H1 (cell line): ENCODE data around the gene CNIH3. TPM values are rescaled to one million over a fixed set of nuclear protein-coding genes. Genes with fewer than 3 reads are reported as not detected.

Experiments
- CTCF ChIA-PET: fragments of 300-600 bp; sonication (Branson Sonifier 250); formaldehyde crosslinking; loops from one replicate; lab custom pipeline; 2021; ENCODE audit not compliant: partially characterized antibody; lab: Charles Lee
- POLR2A ChIA-PET: fragments of 300-600 bp; sonication (Branson Sonifier 250); formaldehyde crosslinking; loops from one replicate; lab custom pipeline; 2021; ENCODE audit warnings: inconsistent platforms; ENCODE audit not compliant: partially characterized antibody; lab: Charles Lee
- DNase-seq, 2 experiments: peaks; one replicate each; pipeline versions ENCODE4 v3.0.0 to v3.0.0-alpha.2; 2010 to 2022; ENCODE audit warnings: low spot score in 2 of 2, low read depth in 1 of 2, mixed read lengths in 1 of 2
- FAIRE-seq: peaks from 2 replicates; lab custom pipeline; 2011; peaks lifted over from hg19 to GRCh38; lab: Jason Lieb, UNC
- H2AFZ ChIP-seq: 2 replicates; pipeline ENCODE4 v1.8.1; 2012; ENCODE audit warnings: low read length, inconsistent platforms
- H2AK5ac ChIP-seq: 2 replicates; pipeline ENCODE4 v1.6.1; 2013; ENCODE audit warnings: low read depth, low read length
- H2BK120ac ChIP-seq: replicated peaks from 2 replicates; pipeline ENCODE3; 2013; ENCODE audit warnings: low read depth, low read length, inconsistent platforms
- H2BK12ac ChIP-seq: 2 replicates; pipeline ENCODE4 v1.6.1; 2013; ENCODE audit warnings: low read depth, low read length
- H2BK15ac ChIP-seq: 2 replicates; pipeline ENCODE4 v1.6.1; 2013; ENCODE audit warnings: low read length
- H2BK20ac ChIP-seq: 2 replicates; pipeline ENCODE4 v1.6.1; 2013; ENCODE audit warnings: low read length
- H2BK5ac ChIP-seq: 2 replicates; pipeline ENCODE4 v1.6.1; 2013; ENCODE audit warnings: low read depth, low read length
- H3K14ac ChIP-seq: 2 replicates; pipeline ENCODE4 v1.6.1; 2013; ENCODE audit warnings: inconsistent platforms; ENCODE audit not compliant: insufficient read length
- H3K18ac ChIP-seq: 2 replicates; pipeline ENCODE4 v1.6.1; 2013; ENCODE audit warnings: low read length; ENCODE audit errors: extremely low read depth
- H3K23ac ChIP-seq: 2 replicates; pipeline ENCODE4 v1.6.1; 2013; ENCODE audit warnings: inconsistent platforms; ENCODE audit not compliant: insufficient read length
- H3K23me2 ChIP-seq: 2 replicates; pipeline ENCODE4 v1.6.1; 2013; ENCODE audit warnings: low read depth, low read length
- H3K27ac ChIP-seq: 2 replicates; pipeline ENCODE4 v1.6.1; 2011; ENCODE audit warnings: low read depth, low read length, inconsistent platforms
- H3K27me3 ChIP-seq, 4 experiments: replicated peaks in 1 of 4; 1 replicate in 1 of 4; 2 replicates in 3 of 4; pipeline versions ENCODE4 v1.6.1 to v1.8.1; 2011 to 2013; ENCODE audit warnings: low read length in 3 of 4, mild to moderate bottlenecking in 3 of 4, inconsistent platforms in 2 of 4, mixed read lengths in 2 of 4, moderate library complexity in 1 of 4; ENCODE audit not compliant: control insufficient read depth in 3 of 4, insufficient read depth in 3 of 4; ENCODE audit errors: extremely low read depth in 1 of 4
- H3K36me3 ChIP-seq, 4 experiments: 2 replicates each; pipeline versions ENCODE4 v1.6.1 to v1.8.1; 2011 to 2013; ENCODE audit warnings: mild to moderate bottlenecking in 4 of 4, low read length in 3 of 4, moderate library complexity in 2 of 4, control low read depth in 1 of 4, inconsistent platforms in 1 of 4; ENCODE audit not compliant: insufficient read depth in 4 of 4, control insufficient read depth in 2 of 4
- H3K4ac ChIP-seq: replicated peaks from 2 replicates; pipeline ENCODE3; 2013; ENCODE audit warnings: low read length, low read depth, mixed read lengths, inconsistent platforms; ENCODE audit not compliant: insufficient read length
- H3K4me1 ChIP-seq, 4 experiments: replicated peaks in 1 of 4; 1 replicate in 1 of 4; 2 replicates in 3 of 4; pipeline versions ENCODE4 v1.6.1 to v1.8.1; 2011 to 2013; ENCODE audit warnings: low read length in 3 of 4, inconsistent platforms in 2 of 4, mixed read lengths in 1 of 4; ENCODE audit not compliant: insufficient read depth in 4 of 4, control insufficient read depth in 3 of 4
- H3K4me2 ChIP-seq, 2 experiments: 2 replicates each; pipeline versions ENCODE4 v1.6.1 to v1.8.1; 2011 to 2013; ENCODE audit warnings: low read depth in 2 of 2, low read length in 2 of 2, control low read depth in 1 of 2, inconsistent platforms in 1 of 2, mild to moderate bottlenecking in 1 of 2; ENCODE audit not compliant: insufficient read depth in 1 of 2
- H3K4me3 ChIP-seq, 4 experiments: fragments of 200-600, 300-600 bp in 1 of 4; sonication (generic), shearing (Covaris generic), sonication (Bioruptor Twin) in 1 of 4; 2 replicates each; pipeline versions ENCODE4 v1.5.1 to v1.8.1; 2011 to 2016; ENCODE audit warnings: low read length in 4 of 4, low read depth in 3 of 4, control low read depth in 2 of 4, inconsistent platforms in 2 of 4, mild to moderate bottlenecking in 2 of 4, mixed read lengths in 1 of 4, moderate library complexity in 1 of 4; ENCODE audit not compliant: insufficient read depth in 2 of 4; ENCODE audit errors: extremely low read depth in 1 of 4
- H3K56ac ChIP-seq: replicated peaks from 2 replicates; pipeline ENCODE3; 2013; ENCODE audit warnings: low read depth, mild to moderate bottlenecking, mixed read lengths, low read length, inconsistent platforms; ENCODE audit not compliant: insufficient read length
- H3K79me1 ChIP-seq: 2 replicates; pipeline ENCODE4 v1.6.1; 2013; ENCODE audit warnings: low read depth, low read length, control low read depth
- H3K79me2 ChIP-seq, 2 experiments: 2 replicates each; pipeline versions ENCODE4 v1.6.1 to v1.8.1; 2012 to 2013; ENCODE audit warnings: low read length in 2 of 2, mild to moderate bottlenecking in 2 of 2, inconsistent platforms in 1 of 2; ENCODE audit not compliant: insufficient read depth in 2 of 2, control insufficient read depth in 1 of 2
- H3K9ac ChIP-seq, 4 experiments: replicated peaks in 1 of 4; 1 replicate in 1 of 4; 2 replicates in 3 of 4; pipeline versions ENCODE4 v1.6.1 to v1.8.1; 2011 to 2013; ENCODE audit warnings: low read depth in 3 of 4, low read length in 3 of 4, control low read depth in 2 of 4, mild to moderate bottlenecking in 2 of 4, moderate library complexity in 2 of 4, inconsistent platforms in 1 of 4; ENCODE audit errors: extremely low read depth in 1 of 4
- H3K9me3 ChIP-seq, 2 experiments: 2 replicates each; pipeline versions ENCODE4 v1.6.1 to v1.8.1; 2012 to 2013; ENCODE audit warnings: mild to moderate bottlenecking in 2 of 2, moderate library complexity in 2 of 2, control low read depth in 1 of 2, inconsistent platforms in 1 of 2, low read depth in 1 of 2, low read length in 1 of 2, mixed read lengths in 1 of 2; ENCODE audit not compliant: insufficient read depth in 2 of 2
- H4K20me1 ChIP-seq, 2 experiments: replicated peaks in 1 of 2; 2 replicates each; pipeline versions ENCODE3 to v1.8.1; 2011 to 2013; ENCODE audit warnings: inconsistent platforms in 2 of 2, low read length in 2 of 2, mild to moderate bottlenecking in 1 of 2; ENCODE audit not compliant: insufficient read depth in 2 of 2, control insufficient read depth in 1 of 2
- H4K5ac ChIP-seq: 2 replicates; pipeline ENCODE4 v1.6.1; 2013; ENCODE audit warnings: low read length, low read depth, mixed read lengths, inconsistent platforms; ENCODE audit not compliant: insufficient read length
- H4K8ac ChIP-seq: 2 replicates; pipeline ENCODE4 v1.8.0; 2013; ENCODE audit warnings: mild to moderate bottlenecking, moderate library complexity, low read length, inconsistent platforms; ENCODE audit not compliant: insufficient read depth; ENCODE audit errors: extremely low read depth
- H4K91ac ChIP-seq: replicated peaks from 2 replicates; pipeline ENCODE3; 2013; ENCODE audit warnings: low read length, mixed read lengths, inconsistent platforms; ENCODE audit not compliant: insufficient read length
- BCL11A ChIP-seq, 2 experiments: IDR thresholded peaks; one replicate each; pipeline ENCODE4 v1.6.1; 2011; ENCODE audit warnings: low read depth in 2 of 2, low read length in 2 of 2, mild to moderate bottlenecking in 2 of 2
- EGR1 ChIP-seq: IDR thresholded peaks from 2 replicates; pipeline ENCODE4 v1.6.1; 2011; ENCODE audit warnings: low read depth, low read length, borderline replicate concordance
- EZH2 ChIP-seq: fragments of 200-600 bp; sonication (generic); IDR thresholded peaks from 2 replicates; pipeline ENCODE4 v1.7.1; 2012; ENCODE audit warnings: low read depth, mild to moderate bottlenecking, moderate library complexity, low read length, inconsistent platforms; ENCODE audit not compliant: severe bottlenecking
- FOSL1 ChIP-seq: IDR thresholded peaks from 2 replicates; pipeline ENCODE4 v1.6.1; 2011; ENCODE audit warnings: mild to moderate bottlenecking, low read depth, low read length, moderate library complexity; ENCODE audit not compliant: insufficient read depth
- GABPA ChIP-seq: IDR thresholded peaks from 2 replicates; pipeline ENCODE4 v1.6.1; 2011; ENCODE audit warnings: mild to moderate bottlenecking, low read length, moderate library complexity, borderline replicate concordance; ENCODE audit not compliant: insufficient read depth
- GTF2F1 ChIP-seq: IDR thresholded peaks from 2 replicates; pipeline ENCODE4 v1.6.1; 2012; ENCODE audit warnings: low read depth, low read length, improper control_type of control experiment, borderline replicate concordance
- KDM4A ChIP-seq: IDR thresholded peaks from one replicate; pipeline ENCODE4 v1.7.1; 2012; ENCODE audit warnings: low read depth, mild to moderate bottlenecking, moderate library complexity, low read length, inconsistent platforms; ENCODE audit not compliant: severe bottlenecking
- MAFK ChIP-seq: IDR thresholded peaks from 2 replicates; pipeline ENCODE4 v1.6.1; 2012; ENCODE audit warnings: low read depth, mild to moderate bottlenecking, improper control_type of control experiment, low read length
- PHF8 ChIP-seq: fragments of 200-600 bp; sonication (generic); conservative IDR thresholded peaks from 2 replicates; pipeline ENCODE4 v1.7.1; 2012; ENCODE audit warnings: low read depth, mild to moderate bottlenecking, inconsistent platforms, low read length, moderate library complexity
- POU5F1 ChIP-seq: IDR thresholded peaks from 2 replicates; pipeline ENCODE4 v1.6.1; 2011; ENCODE audit warnings: low read depth, mild to moderate bottlenecking, low read length, moderate library complexity
- SIRT6 ChIP-seq: IDR thresholded peaks from one replicate; pipeline ENCODE4 v1.7.1; 2012; ENCODE audit warnings: low read length, inconsistent platforms
- TBP ChIP-seq: IDR thresholded peaks from 2 replicates; pipeline ENCODE4 v1.6.1; 2011; ENCODE audit warnings: low read depth, low read length, improper control_type of control experiment
- WGBS, 2 experiments: shearing (Covaris generic) in 1 of 2; methylation state at CpG; one replicate each; pipeline versions ENCODE4 v1.1.6 to v1.1.7; 2013 to 2015; ENCODE audit warnings: low lambda C conversion rate in 2 of 2, mixed read lengths in 2 of 2, inconsistent platforms in 1 of 2, low coverage in 1 of 2, missing lambda C conversion rate in 1 of 2; ENCODE audit not compliant: insufficient replicate concordance in 2 of 2, insufficient coverage in 1 of 2, insufficient read length in 1 of 2; ENCODE audit errors: extremely low coverage in 1 of 2, missing lambda C conversion rate in 1 of 2; 5-methylcytosine and 5-hydroxymethylcytosine counted together
- polyA plus RNA-seq, 7 experiments: library from polyadenylated mRNA; depleted of rRNA in 3 of 7; stranded (reverse) in 5 of 7; unstranded in 2 of 7; fragments of >200 nt in 5 of 7; fragments of 200-250 nt in 2 of 7; gene quantifications; 1 replicate in 5 of 7; 2 replicates in 1 of 7; 4 replicates in 1 of 7; pipeline versions ENCODE4 v1.2.1 to v1.2.3, GENCODE V29; 2011 to 2013; ENCODE audit warnings: missing spikeins in 2 of 7, mixed read lengths in 2 of 7
- total RNA-seq: library from RNA; stranded (reverse); fragmentation: NEBNext Ultra II Directional; extraction: Animal tissue kit (Norgen Biotek cat#: 25700); gene quantifications from 2 replicates; pipeline ENCODE4 v1.2.1, GENCODE V29; 2021

The CNIH3 gene
- total and polyA plus RNA-seq, 2 of the 8 experiments (the other 6 are each of a cell fraction or from before 2014, with no cell fraction given): 3.7 to 5.6 TPM

- ChIA-PET POLR2A (no interaction called here), CTCF (interaction anchor here (1.3 to 2.8 kb wide), 2 partner anchors 17 to 171 kb away, joined by 3 to 11 read pairs; no protein-coding TSS in a partner anchor)
- Histone ChIP-seq H3K9me3 (no peaks in the 10 kb centered on the region), H2AK5ac (no peak overlapping the region), H3K23ac (no peak overlapping the region), H2BK5ac (no peak overlapping the region), H3K4me2 (no peak overlapping the region), H3K14ac (no peak overlapping the region)
- TF ChIP-seq TBP: no peak
- no peak for TF ChIP-seq MAFK
- no peak for TF ChIP-seq FOSL1
- no peak for TF ChIP-seq GTF2F1
- TF ChIP-seq POU5F1: no peak
- TF ChIP-seq KDM4A: no peak
- TF ChIP-seq EZH2: no peak
- no peak for TF ChIP-seq EGR1
- no peak for TF ChIP-seq BCL11A (IDR thresholded peaks at IDR 0.05; ENCODE audit: low read depth in 2 of 2, low read length in 2 of 2)
- no peak for TF ChIP-seq GABPA
- no peak for TF ChIP-seq PHF8
- TF ChIP-seq SIRT6: no peak
- TF ChIP-seq, all 59 proteins: peak for 0
- Histone ChIP-seq H2BK15ac (no peak overlapping the region), H4K20me1 (no peaks in the 10 kb centered on the region), H2BK120ac (no peak overlapping the region), H3K4me1 (peaks cover 0 to 5% (median 2%) of the 10 kb centered on the region in 4 experiments; a peak in 4 of 7 replicates), H4K5ac (no peak overlapping the region), H3K79me1 (no peaks in the 10 kb centered on the region), H3K27ac (no peak overlapping the region), H3K4ac (no peak overlapping the region), H3K56ac (no peak overlapping the region), H3K9ac (no peak overlapping the region), H3K36me3 (no peaks in the 10 kb centered on the region), H4K8ac (no peak overlapping the region), H3K27me3 (no peaks in the 10 kb centered on the region), H2AFZ (no peak overlapping the region), H2BK20ac (no peak overlapping the region), H3K23me2 (no peaks in the 10 kb centered on the region; the same call in 1 of the 2 replicates), H3K79me2 (no peaks in the 10 kb centered on the region), H2BK12ac (no peak overlapping the region), H3K4me3 (no peak overlapping the region), H4K91ac (no peak overlapping the region), H3K18ac (no peak overlapping the region)
- FAIRE-seq (no peak), DNase-seq (no peak)
- 92% methylated on average over 6 of the region's 6 CpGs; no CpG with 5 or more reads in 1 of the 2 experiments for WGBS, 2 experiments
Observed at GRCh38 chr1:224751624-224752311, 135.7 kb downstream of the CNIH3 start.
